Measurements from ENCODE around the gene OR3A2.

- TF ChIP-seq, protein P1, sequence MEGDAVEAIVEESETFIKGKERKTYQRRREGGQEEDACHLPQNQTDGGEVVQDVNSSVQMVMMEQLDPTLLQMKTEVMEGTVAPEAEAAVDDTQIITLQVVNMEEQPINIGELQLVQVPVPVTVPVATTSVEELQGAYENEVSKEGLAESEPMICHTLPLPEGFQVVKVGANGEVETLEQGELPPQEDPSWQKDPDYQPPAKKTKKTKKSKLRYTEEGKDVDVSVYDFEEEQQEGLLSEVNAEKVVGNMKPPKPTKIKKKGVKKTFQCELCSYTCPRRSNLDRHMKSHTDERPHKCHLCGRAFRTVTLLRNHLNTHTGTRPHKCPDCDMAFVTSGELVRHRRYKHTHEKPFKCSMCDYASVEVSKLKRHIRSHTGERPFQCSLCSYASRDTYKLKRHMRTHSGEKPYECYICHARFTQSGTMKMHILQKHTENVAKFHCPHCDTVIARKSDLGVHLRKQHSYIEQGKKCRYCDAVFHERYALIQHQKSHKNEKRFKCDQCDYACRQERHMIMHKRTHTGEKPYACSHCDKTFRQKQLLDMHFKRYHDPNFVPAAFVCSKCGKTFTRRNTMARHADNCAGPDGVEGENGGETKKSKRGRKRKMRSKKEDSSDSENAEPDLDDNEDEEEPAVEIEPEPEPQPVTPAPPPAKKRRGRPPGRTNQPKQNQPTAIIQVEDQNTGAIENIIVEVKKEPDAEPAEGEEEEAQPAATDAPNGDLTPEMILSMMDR (IDR thresholded peaks at IDR 0.05): no peak
- TF ChIP-seq EZH2 (IDR thresholded peaks at IDR 0.05) (no peak), EZH2phosphoT487 (IDR thresholded peaks at IDR 0.05) (no peak)
Measured at GRCh38 chr17:3256575-3256974, 129.5 kb downstream of the OR3A2 start.
